Measurements from ENCODE around the gene TFB2M.
A peak's percentile ranks its signal among the peaks of the same experiment; 100 is the strongest.

Gene TFB2M, protein sequence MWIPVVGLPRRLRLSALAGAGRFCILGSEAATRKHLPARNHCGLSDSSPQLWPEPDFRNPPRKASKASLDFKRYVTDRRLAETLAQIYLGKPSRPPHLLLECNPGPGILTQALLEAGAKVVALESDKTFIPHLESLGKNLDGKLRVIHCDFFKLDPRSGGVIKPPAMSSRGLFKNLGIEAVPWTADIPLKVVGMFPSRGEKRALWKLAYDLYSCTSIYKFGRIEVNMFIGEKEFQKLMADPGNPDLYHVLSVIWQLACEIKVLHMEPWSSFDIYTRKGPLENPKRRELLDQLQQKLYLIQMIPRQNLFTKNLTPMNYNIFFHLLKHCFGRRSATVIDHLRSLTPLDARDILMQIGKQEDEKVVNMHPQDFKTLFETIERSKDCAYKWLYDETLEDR

DNA sequence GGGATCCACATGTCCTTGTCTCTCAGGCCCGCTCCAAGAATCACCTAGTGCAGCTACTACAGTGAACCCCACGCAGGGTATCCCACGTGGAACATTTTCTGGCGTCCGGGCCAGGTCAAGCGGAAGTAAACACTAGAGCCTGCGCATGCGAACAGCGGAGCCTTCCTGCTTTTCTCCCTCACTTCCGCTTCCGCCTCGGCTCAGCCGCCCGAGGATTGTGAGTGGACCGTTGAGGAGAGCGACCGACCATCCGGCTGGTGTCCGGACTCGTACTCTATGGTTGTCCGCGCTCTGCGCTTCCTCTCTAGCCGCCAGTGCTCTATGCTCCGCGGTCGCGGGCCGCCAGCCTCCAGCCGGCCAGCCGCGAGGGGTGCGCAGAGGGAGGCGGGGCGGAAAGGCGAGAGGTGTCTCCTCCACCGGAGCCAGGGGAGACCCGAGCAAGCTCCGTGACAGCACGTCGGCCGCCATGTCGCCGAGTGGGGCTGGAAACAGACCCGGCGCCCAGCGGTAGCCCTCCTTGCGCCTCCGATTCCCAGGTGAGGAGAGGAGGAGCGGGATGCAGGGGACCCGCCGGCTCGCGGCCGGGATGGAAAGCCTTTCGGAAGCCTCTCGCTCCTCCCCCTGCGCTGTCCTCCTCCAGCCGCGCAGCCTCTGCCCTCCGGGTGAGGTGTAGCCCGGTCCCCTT, at the start of gene TFB2M, which contains the start of gene CNST:
Gene TFB2M, minus strand, starts transcription at position 134 of the 685 bp plus-strand sequence. Its CDS starts 123 bp downstream, at position 11.
Gene CNST, plus strand, starts transcription at position 329 of the 685 bp plus-strand sequence. CDS start 25,107 bp downstream, outside the sequence.
- Histone ChIP-seq H3K9ac (ENCODE audit: low read length) (peak within 1 kb of the TSS; percentile 88), H3K9me3 (ENCODE audit: insufficient read depth, low read length) (no peaks in the 10 kb centered on the region), H3K79me2 (ENCODE audit: low read length) (peaks cover 87% of the 10 kb centered on the region), H3K4me1 (ENCODE audit: low read length) (peaks cover 31% of the 10 kb centered on the region), H2AFZ (ENCODE audit: low read depth, low read length) (peak within 1 kb of the TSS; percentile 69), H3K4me3 (ENCODE audit: low read length) (peak within 1 kb of the TSS; percentile 88), H3K27me3 (ENCODE audit: low read depth, low read length) (no peaks in the 10 kb centered on the region), H4K20me1 (ENCODE audit: insufficient read depth, low read length) (no peaks in the 10 kb centered on the region), H3K4me2 (ENCODE audit: low read length) (peak within 1 kb of the TSS; percentile 89), H3K27ac (ENCODE audit: low read length) (peak within 1 kb of the TSS; percentile 76), H3K36me3 (replicated peaks; ENCODE audit: low read depth, low read length) (peaks cover 11% of the 10 kb centered on the region)
- TF ChIP-seq, protein P1, sequence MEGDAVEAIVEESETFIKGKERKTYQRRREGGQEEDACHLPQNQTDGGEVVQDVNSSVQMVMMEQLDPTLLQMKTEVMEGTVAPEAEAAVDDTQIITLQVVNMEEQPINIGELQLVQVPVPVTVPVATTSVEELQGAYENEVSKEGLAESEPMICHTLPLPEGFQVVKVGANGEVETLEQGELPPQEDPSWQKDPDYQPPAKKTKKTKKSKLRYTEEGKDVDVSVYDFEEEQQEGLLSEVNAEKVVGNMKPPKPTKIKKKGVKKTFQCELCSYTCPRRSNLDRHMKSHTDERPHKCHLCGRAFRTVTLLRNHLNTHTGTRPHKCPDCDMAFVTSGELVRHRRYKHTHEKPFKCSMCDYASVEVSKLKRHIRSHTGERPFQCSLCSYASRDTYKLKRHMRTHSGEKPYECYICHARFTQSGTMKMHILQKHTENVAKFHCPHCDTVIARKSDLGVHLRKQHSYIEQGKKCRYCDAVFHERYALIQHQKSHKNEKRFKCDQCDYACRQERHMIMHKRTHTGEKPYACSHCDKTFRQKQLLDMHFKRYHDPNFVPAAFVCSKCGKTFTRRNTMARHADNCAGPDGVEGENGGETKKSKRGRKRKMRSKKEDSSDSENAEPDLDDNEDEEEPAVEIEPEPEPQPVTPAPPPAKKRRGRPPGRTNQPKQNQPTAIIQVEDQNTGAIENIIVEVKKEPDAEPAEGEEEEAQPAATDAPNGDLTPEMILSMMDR (IDR thresholded peaks at IDR 0.05; ENCODE audit: low read depth, low read length), result no peak
- no peak for TF ChIP-seq EZH2phosphoT487 (IDR thresholded peaks at IDR 0.05; ENCODE audit: low read depth)

DNA sequence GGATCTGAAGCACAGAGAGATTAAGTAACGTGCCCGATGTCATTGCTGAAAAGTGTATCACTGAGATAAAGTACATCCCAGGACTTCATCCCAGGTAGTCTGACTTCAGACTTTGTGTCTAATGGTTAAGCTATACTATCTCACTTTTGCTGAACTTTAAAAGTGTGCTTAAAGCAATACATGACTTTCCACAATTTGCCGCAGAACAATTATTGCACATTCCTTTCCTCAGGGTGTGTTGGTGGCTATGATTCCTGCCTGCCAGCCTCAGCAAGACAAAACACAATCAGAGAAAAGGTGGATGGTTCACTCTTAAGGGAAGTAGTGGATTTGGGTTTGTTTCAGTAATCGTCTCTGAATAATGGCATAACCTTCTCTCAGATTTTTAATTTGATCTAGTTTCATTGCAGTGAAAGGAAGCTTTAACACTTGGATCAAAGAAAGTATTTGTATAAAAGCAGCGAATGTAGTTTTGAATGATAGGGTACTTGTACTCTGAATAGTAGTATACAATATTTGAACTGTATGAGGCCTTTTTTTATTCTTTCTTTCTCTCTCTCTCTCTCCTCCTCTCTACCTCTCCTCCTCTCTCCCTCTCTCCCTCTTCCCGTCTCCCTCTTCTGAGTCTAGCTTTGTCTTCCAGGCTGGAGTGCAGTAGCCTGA, 47.2 kb upstream of the TFB2M start:
- no peak overlapping the region for H2AFZ ChIP-seq (ENCODE audit: low read depth, low read length)

DNA sequence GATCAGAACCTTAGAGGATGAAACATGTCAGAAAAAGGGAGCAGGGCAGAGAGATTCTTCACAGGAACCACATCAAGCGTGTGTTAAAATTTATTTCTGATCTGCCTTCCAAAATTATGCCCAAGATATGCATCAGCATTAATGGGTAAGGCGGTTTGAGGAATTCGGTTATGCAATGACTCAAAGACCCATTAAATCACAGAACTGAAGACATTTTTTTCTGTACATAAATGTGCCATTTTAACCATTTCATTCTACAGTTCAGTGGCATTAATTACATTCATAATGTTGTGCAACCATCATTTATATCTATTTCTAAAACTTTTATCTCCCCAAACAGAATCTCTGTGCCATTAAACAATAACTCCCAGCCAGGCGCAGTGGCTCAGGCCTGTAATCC, 43.6 kb upstream of the TFB2M start:
- TF ChIP-seq EZH2phosphoT487 (IDR thresholded peaks at IDR 0.05; ENCODE audit: low read depth), result no peak
- TF ChIP-seq, protein P1 (IDR thresholded peaks at IDR 0.05; ENCODE audit: low read depth, low read length), result no peak
- H3K4me3 ChIP-seq (ENCODE audit: low read length), result no peak overlapping the region
- H3K9me3 ChIP-seq (ENCODE audit: insufficient read depth, low read length), result no peaks in the 10 kb centered on the region
- no peaks in the 10 kb centered on the region for H3K27me3 ChIP-seq (ENCODE audit: low read depth, low read length)
- peaks cover 42% of the 10 kb centered on the region for H3K79me2 ChIP-seq (ENCODE audit: low read length)
- no peak overlapping the region for H3K4me2 ChIP-seq (ENCODE audit: low read length)
- no peak overlapping the region for H3K27ac ChIP-seq (ENCODE audit: low read length)
- no peak overlapping the region for H2AFZ ChIP-seq (ENCODE audit: low read depth, low read length)
- H4K20me1 ChIP-seq (ENCODE audit: insufficient read depth, low read length), result peaks cover 29% of the 10 kb centered on the region
- peaks cover 12% of the 10 kb centered on the region for H3K4me1 ChIP-seq (ENCODE audit: low read length)
- H3K36me3 ChIP-seq (replicated peaks; ENCODE audit: low read depth, low read length), result peaks cover 5% of the 10 kb centered on the region
- H3K9ac ChIP-seq (ENCODE audit: low read length), result no peak overlapping the region

More for the DNA sequence above, 47.2 kb upstream of the TFB2M start:
- Histone ChIP-seq H3K4me3 (ENCODE audit: low read length) (no peak overlapping the region), H3K4me2 (ENCODE audit: low read length) (no peak overlapping the region), H3K36me3 (replicated peaks; ENCODE audit: low read depth, low read length) (peaks cover 4% of the 10 kb centered on the region), H3K9me3 (ENCODE audit: insufficient read depth, low read length) (no peaks in the 10 kb centered on the region), H3K9ac (ENCODE audit: low read length) (no peak overlapping the region), H3K27ac (ENCODE audit: low read length) (no peak overlapping the region), H4K20me1 (ENCODE audit: insufficient read depth, low read length) (peaks cover 27% of the 10 kb centered on the region), H3K27me3 (ENCODE audit: low read depth, low read length) (no peaks in the 10 kb centered on the region), H3K4me1 (ENCODE audit: low read length) (peaks cover 10% of the 10 kb centered on the region), H3K79me2 (ENCODE audit: low read length) (peaks cover 31% of the 10 kb centered on the region)
- TF ChIP-seq, protein P1 (IDR thresholded peaks at IDR 0.05; ENCODE audit: low read depth, low read length), result no peak
- TF ChIP-seq EZH2phosphoT487 (IDR thresholded peaks at IDR 0.05; ENCODE audit: low read depth), result no peak
